A549 (cell line): Measurements from ENCODE around the gene NAA25. TPM values are rescaled to one million over a fixed set of nuclear protein-coding genes. Genes with fewer than 3 reads are reported as not detected.
"Not testable (repeated sequence)": the region's sequence is repeated elsewhere in the genome, so short reads cannot be mapped to it uniquely, and the experiment has no call there.

ENCODE experiments used
- ATAC-seq, 2 experiments: fragments of 200-7000 bp in 1 of 2; fragments of >200 bp in 1 of 2; cut with Nextera tagmentation in 1 of 2; cut with Tn5 transposase in 1 of 2; 3 replicates each; pipeline versions ENCODE4 v1.8.0 to v1.9.1; 2018 to 2020; ENCODE audit warnings: mild to moderate bottlenecking in 1 of 2, moderate library complexity in 1 of 2
- CTCF ChIA-PET: fragments of 300-600 bp; sonication (Branson Sonifier 250); formaldehyde crosslinking; extraction: SDS; loops from one replicate; lab custom pipeline; 2021; ENCODE audit warnings: antibody characterized with exemption, inconsistent platforms; lab: Yijun Ruan, JAX
- POLR2A ChIA-PET: fragments of 350-600 bp; formaldehyde crosslinking; extraction: SDS; loops from one replicate; lab custom pipeline; 2021; ENCODE audit warnings: antibody characterized with exemption, inconsistent platforms; lab: Yijun Ruan, JAX
- DNase-seq, 2 experiments: peaks; one replicate each; pipeline versions ENCODE4 v3.0.0 to v3.0.0-alpha.2; 2011 to 2016; ENCODE audit warnings: low read depth in 1 of 2, low spot score in 1 of 2
- FAIRE-seq: peaks from 2 replicates; lab custom pipeline; 2011; peaks lifted over from hg19 to GRCh38; lab: Jason Lieb, UNC
- H3K27ac ChIP-seq, 2 experiments: fragments of >200 bp; sonication (Bioruptor Twin); formaldehyde crosslinking; 3 replicates each; pipeline ENCODE4 v1.5.1; 2016 to 2017
- H3K4me1 ChIP-seq: fragments of >200 bp; sonication (Bioruptor Twin); formaldehyde crosslinking; 3 replicates; pipeline ENCODE4 v1.6.1; 2016
- H3K4me2 ChIP-seq: fragments of >200 bp; sonication (Bioruptor Twin); formaldehyde crosslinking; 3 replicates; pipeline ENCODE4 v1.6.1; 2016
- H3K4me3 ChIP-seq: fragments of >200 bp; sonication (Bioruptor Twin); formaldehyde crosslinking; 3 replicates; pipeline ENCODE4 v1.5.1; 2016
- H3K9me3 ChIP-seq: fragments of >200 bp; sonication (Bioruptor Twin); formaldehyde crosslinking; 3 replicates; pipeline ENCODE4 v1.6.1; 2016
- EHF ChIP-seq: fragments of 250-450 bp; sonication (Bioruptor Pico); IDR thresholded peaks from 2 replicates; pipeline ENCODE4 v1.5.0; 2020; ENCODE audit warnings: mild to moderate bottlenecking
- FOSB ChIP-seq: fragments of 250-450 bp; sonication (Bioruptor Pico); IDR thresholded peaks from 2 replicates; pipeline ENCODE4 v1.5.0; 2020; ENCODE audit warnings: mild to moderate bottlenecking, moderate library complexity
- FOSL2 ChIP-seq, 2 experiments: fragments of 450-650 bp in 1 of 2; fragments of >200 bp in 1 of 2; sonication (Bioruptor Twin) in 1 of 2; formaldehyde crosslinking; IDR thresholded peaks; 2 replicates each; pipeline versions ENCODE4 v1.5.0 to v1.6.1; 2016 to 2020; ENCODE audit warnings: mild to moderate bottlenecking in 1 of 2, moderate library complexity in 1 of 2
- FOXS1 ChIP-seq: fragments of 250-450 bp; sonication (Bioruptor Pico); IDR thresholded peaks from 2 replicates; pipeline ENCODE4 v1.5.0; 2020; ENCODE audit warnings: mild to moderate bottlenecking, moderate library complexity
- HMGXB4 ChIP-seq: fragments of 250-450 bp; sonication (Bioruptor Pico); IDR thresholded peaks from 2 replicates; pipeline ENCODE4 v1.5.0; 2021; ENCODE audit warnings: mild to moderate bottlenecking, moderate library complexity, borderline replicate concordance
- HOXB13 ChIP-seq: fragments of 250-450 bp; sonication (Bioruptor Pico); IDR thresholded peaks from 2 replicates; pipeline ENCODE4 v1.5.0; 2020; ENCODE audit warnings: low read depth, mild to moderate bottlenecking, moderate library complexity
- HOXB5 ChIP-seq: fragments of 250-450 bp; sonication (Bioruptor Pico); IDR thresholded peaks from 2 replicates; pipeline ENCODE4 v1.5.0; 2020; ENCODE audit warnings: mild to moderate bottlenecking, moderate library complexity
- JUN ChIP-seq, 2 experiments: fragments of >200 bp; sonication (Bioruptor Twin); formaldehyde crosslinking; IDR thresholded peaks; 2 replicates in 1 of 2; 3 replicates in 1 of 2; pipeline ENCODE4 v1.6.1; 2016 to 2017
- KDM1A ChIP-seq: fragments of 200-600 bp; sonication (generic); IDR thresholded peaks from 2 replicates; pipeline ENCODE4 v1.6.1; 2016; ENCODE audit warnings: low read depth, mild to moderate bottlenecking
- KDM5A ChIP-seq: fragments of 200-600 bp; sonication (generic); IDR thresholded peaks from 2 replicates; pipeline ENCODE4 v1.6.1; 2016; ENCODE audit warnings: antibody characterized with exemption, mild to moderate bottlenecking
- MAFK ChIP-seq: fragments of 450-650 bp; IDR thresholded peaks from 2 replicates; pipeline ENCODE4 v1.6.1; 2014; ENCODE audit not compliant: partially characterized antibody
- MAX ChIP-seq: IDR thresholded peaks from 2 replicates; pipeline ENCODE4 v1.6.1; 2012
- NR3C1 ChIP-seq: fragments of >200 bp; sonication (Bioruptor Twin); formaldehyde crosslinking; IDR thresholded peaks from 3 replicates; pipeline ENCODE4 v1.6.1; 2017
- USF2 ChIP-seq: fragments of 450-650 bp; IDR thresholded peaks from 2 replicates; pipeline ENCODE4 v1.6.1; 2014; ENCODE audit warnings: antibody characterized with exemption
- ZFP36 ChIP-seq: fragments of 450-650 bp; IDR thresholded peaks from 2 replicates; pipeline ENCODE4 v1.6.1; 2014; ENCODE audit warnings: borderline replicate concordance; ENCODE audit not compliant: partially characterized antibody
- whole genome bisulfite sequencing: methylation state at CpG from one replicate; pipeline ENCODE4 v1.1.6; 2017; ENCODE audit errors: missing lambda C conversion rate; 5-methylcytosine and 5-hydroxymethylcytosine counted together
- polyA plus RNA-seq, 4 experiments: library from polyadenylated mRNA; depleted of rRNA in 3 of 4; stranded (reverse); fragments of >200 nt; fragmentation: RNase III in 1 of 4; extraction: RNeasy Plus Mini Kit Qiagen cat#74134 plus additional on column Dnase treatment in 1 of 4; gene quantifications; 2 replicates in 3 of 4; 3 replicates in 1 of 4; pipeline ENCODE4 v1.2.3, GENCODE V29; 2011 to 2017

Gene NAA25
- polyA plus RNA-seq, 2 of the 4 experiments (the other 2 are of a cell fraction), result 21.3 to 41.4 TPM

- H3K27ac ChIP-seq, CTCF ChIA-PET, H3K4me1 ChIP-seq, H3K9me3 ChIP-seq, FAIRE-seq, H3K4me2 ChIP-seq: not testable (repeated sequence)
- WGBS, result 86% methylated on average over 17 of the region's 17 CpGs
- POLR2A ChIA-PET, result interaction anchor here (1.2 kb wide), 1 partner anchor 19 kb away, joined by 3 read pairs; the partner anchor contains the start of genes ERP29 and TMEM116
- peak; percentile 80 for TF ChIP-seq MAFK
- TF ChIP-seq, all 56 proteins: peak for 1; not testable (repeated sequence) for 55
- not testable (repeated sequence) for DNase-seq, ATAC-seq, H3K4me3 ChIP-seq
Measured at GRCh38 chr12:111994211-111995111, 114.1 kb downstream of the NAA25 start.

GRCh38 chr12:111993292-111994150, 115.1 kb downstream of the NAA25 start:
- 85% methylated on average over 2 of the region's 2 CpGs for WGBS
- Histone ChIP-seq H3K4me1 (no peaks in the 10 kb centered on the region), H3K4me2 (no peak overlapping the region), H3K27ac (no peak overlapping the region), H3K4me3 (no peak overlapping the region), H3K9me3 (no peaks in the 10 kb centered on the region)
- no peak for ATAC-seq
- FAIRE-seq, result no peak
- no peak for DNase-seq
- ChIA-PET POLR2A (no interaction called here), CTCF (no interaction called here)
- TF ChIP-seq ZFP36, result no peak
- TF ChIP-seq KDM5A, result no peak
- no peak for TF ChIP-seq NR3C1
- TF ChIP-seq HMGXB4 (CRISPR knock-in tag), result no peak

GRCh38 chr12:111992464-111992863, 116.1 kb downstream of the NAA25 start:
- CTCF ChIA-PET, result no interaction called here
- no peak for FAIRE-seq
- 68% methylated on average over 6 of the region's 6 CpGs for WGBS

GRCh38 chr12:111991946-111992345, 116.6 kb downstream of the NAA25 start:
- FAIRE-seq (no peak), DNase-seq (no peak), ATAC-seq (no peak; a peak in 1 of 6 replicates)
- Histone ChIP-seq H3K9me3 (no peaks in the 10 kb centered on the region), H3K4me1 (no peaks in the 10 kb centered on the region), H3K27ac (no peak overlapping the region), H3K4me2 (no peak overlapping the region), H3K4me3 (no peak overlapping the region)
- POLR2A ChIA-PET, result no interaction called here
- TF ChIP-seq HOXB13 (CRISPR knock-in tag) (no peak), EHF (no peak), USF2 (no peak), HMGXB4 (CRISPR knock-in tag) (no peak), FOSB (CRISPR knock-in tag) (no peak), FOSL2 (IDR thresholded peaks at IDR 0.05) (no peak), FOSL2 (CRISPR knock-in tag; IDR thresholded peaks at IDR 0.05) (no peak), FOXS1 (CRISPR knock-in tag) (no peak), MAFK (no peak), JUN (IDR thresholded peaks at IDR 0.05) (no peak), MAX (no peak), KDM1A (no peak)
- WGBS, result 91% methylated on average over 4 of the region's 4 CpGs
- CTCF ChIA-PET, result interaction anchor here (0.6 to 0.9 kb wide), 2 partner anchors 25 to 239 kb away, joined by 3 read pairs; no protein-coding TSS in a partner anchor

More at GRCh38 chr12:111992464-111992863, 116.1 kb downstream of the NAA25 start:
- Histone ChIP-seq H3K4me2 (no peak overlapping the region), H3K4me1 (no peaks in the 10 kb centered on the region), H3K27ac (no peak overlapping the region), H3K9me3 (no peaks in the 10 kb centered on the region), H3K4me3 (no peak overlapping the region)
- TF ChIP-seq HOXB5 (CRISPR knock-in tag) (no peak), NR3C1 (no peak)
- DNase-seq (no peak), ATAC-seq (no peak)
- POLR2A ChIA-PET, result no interaction called here
